HL-60 (cell line): Measurements from ENCODE around the gene PRDM11.

ENCODE experiments used
- DNase-seq, 2 experiments: peaks; one replicate each; pipeline ENCODE4 v3.0.0-alpha.2; 2010 to 2020; ENCODE audit warnings: low read depth in 1 of 2, low spot score in 1 of 2
- H3K27ac ChIP-seq: fragments of 250-450 bp; sonication (Bioruptor Pico); replicated peaks from 2 replicates; pipeline ENCODE4 v1.5.1; 2020; ENCODE audit warnings: mild to moderate bottlenecking, moderate library complexity
- H3K27me3 ChIP-seq: fragments of 250-450 bp; sonication (Bioruptor Pico); 2 replicates; pipeline ENCODE4 v1.5.1; 2021; ENCODE audit warnings: mild to moderate bottlenecking, moderate library complexity; ENCODE audit not compliant: insufficient read depth, poor library complexity, severe bottlenecking
- H3K4me3 ChIP-seq: replicated peaks from 2 replicates; pipeline ENCODE4 v1.5.1; 2011; ENCODE audit warnings: mild to moderate bottlenecking, control low read depth, low read length; ENCODE audit not compliant: insufficient read depth
- GABPA ChIP-seq: IDR thresholded peaks from 2 replicates; pipeline ENCODE4 v1.6.1; 2012; ENCODE audit warnings: low read depth
- POLR2AphosphoS5 ChIP-seq: IDR thresholded peaks from 2 replicates; pipeline ENCODE4 v1.6.1; 2012; ENCODE audit warnings: low read depth
- SPI1 ChIP-seq: IDR thresholded peaks from 2 replicates; pipeline ENCODE4 v1.6.1; 2012; ENCODE audit warnings: low read depth, mild to moderate bottlenecking, borderline replicate concordance
- long read RNA-seq: library from polyadenylated mRNA; unstranded; transcript quantifications from one replicate; pipeline ENCODE4 v2.0.0, GENCODE V29; 2020
- TF ChIP-seq, protein P1 (sequence below): IDR thresholded peaks from 2 replicates; pipeline ENCODE4 v1.6.1; 2012; ENCODE audit warnings: low read depth; ENCODE audit not compliant: insufficient replicate concordance
- TF ChIP-seq, protein P2 (sequence below): IDR thresholded peaks from one replicate; pipeline ENCODE4 v1.5.1; 2011; ENCODE audit warnings: low read length, control low read depth, inconsistent platforms; ENCODE audit not compliant: insufficient read depth

Gene PRDM11
- long read RNA-seq, partial matches to known transcripts = 0 of 2 reads
- long read RNA-seq, other reads (novel, unspliced or antisense) = 2 of 2 reads

DNA sequence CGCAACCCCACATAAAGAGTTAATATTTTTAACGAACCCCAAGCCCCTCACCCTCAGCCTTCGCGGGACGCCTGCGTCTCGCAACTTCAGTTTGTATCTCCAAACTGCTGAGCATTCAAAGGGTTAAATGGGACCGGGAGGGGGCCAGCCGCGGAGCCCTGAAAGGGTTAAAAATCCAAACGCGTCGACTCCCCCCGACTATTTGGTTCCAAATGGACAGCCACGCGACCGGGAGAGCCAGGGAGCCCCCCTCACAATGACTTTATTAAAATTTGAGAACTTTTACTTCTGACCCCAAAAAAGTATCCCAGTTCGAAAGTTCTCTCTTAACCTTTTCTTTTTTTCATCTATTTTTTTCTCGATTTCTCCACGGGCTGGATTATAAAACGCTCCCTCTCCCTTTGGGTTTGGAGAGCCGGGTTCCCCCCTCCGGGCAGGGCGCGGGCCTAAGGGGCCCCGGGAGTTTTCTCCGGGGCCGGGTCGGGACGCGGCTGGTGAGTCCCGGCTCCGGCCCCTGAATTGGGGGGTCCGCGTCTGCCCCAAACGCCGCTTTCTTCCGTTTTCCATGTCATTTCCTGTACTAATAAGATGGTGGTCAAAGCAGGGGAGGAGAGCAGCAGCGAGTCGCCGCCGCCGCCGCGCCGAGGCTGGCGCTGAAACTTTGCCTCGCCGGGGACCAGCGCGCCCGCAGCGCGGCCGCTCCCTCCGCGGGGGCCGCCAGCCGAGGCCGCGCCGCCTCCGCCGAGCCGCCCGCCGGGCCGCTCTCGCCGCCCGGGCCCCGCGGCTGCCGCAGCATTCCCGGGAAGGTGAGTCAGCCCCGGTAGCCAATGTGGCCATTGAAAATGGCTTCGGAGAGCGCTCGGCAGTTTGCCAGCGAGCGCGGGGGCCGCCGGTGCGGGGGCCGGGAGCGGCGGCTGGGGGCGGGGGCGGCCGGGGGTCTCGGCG lies at the start of gene PRDM11:
Gene PRDM11, plus strand, starts transcription at position 568 of the 945 bp plus-strand sequence. CDS start 35,128 bp downstream, outside the sequence.
- Histone ChIP-seq H3K27me3 (no peaks in the 10 kb centered on the region), H3K4me3 (peak within 1 kb of the TSS; percentile 57), H3K27ac (peak within 1 kb of the TSS; percentile 82)
- TF ChIP-seq GABPA = no peak
- TF ChIP-seq, protein P1, sequence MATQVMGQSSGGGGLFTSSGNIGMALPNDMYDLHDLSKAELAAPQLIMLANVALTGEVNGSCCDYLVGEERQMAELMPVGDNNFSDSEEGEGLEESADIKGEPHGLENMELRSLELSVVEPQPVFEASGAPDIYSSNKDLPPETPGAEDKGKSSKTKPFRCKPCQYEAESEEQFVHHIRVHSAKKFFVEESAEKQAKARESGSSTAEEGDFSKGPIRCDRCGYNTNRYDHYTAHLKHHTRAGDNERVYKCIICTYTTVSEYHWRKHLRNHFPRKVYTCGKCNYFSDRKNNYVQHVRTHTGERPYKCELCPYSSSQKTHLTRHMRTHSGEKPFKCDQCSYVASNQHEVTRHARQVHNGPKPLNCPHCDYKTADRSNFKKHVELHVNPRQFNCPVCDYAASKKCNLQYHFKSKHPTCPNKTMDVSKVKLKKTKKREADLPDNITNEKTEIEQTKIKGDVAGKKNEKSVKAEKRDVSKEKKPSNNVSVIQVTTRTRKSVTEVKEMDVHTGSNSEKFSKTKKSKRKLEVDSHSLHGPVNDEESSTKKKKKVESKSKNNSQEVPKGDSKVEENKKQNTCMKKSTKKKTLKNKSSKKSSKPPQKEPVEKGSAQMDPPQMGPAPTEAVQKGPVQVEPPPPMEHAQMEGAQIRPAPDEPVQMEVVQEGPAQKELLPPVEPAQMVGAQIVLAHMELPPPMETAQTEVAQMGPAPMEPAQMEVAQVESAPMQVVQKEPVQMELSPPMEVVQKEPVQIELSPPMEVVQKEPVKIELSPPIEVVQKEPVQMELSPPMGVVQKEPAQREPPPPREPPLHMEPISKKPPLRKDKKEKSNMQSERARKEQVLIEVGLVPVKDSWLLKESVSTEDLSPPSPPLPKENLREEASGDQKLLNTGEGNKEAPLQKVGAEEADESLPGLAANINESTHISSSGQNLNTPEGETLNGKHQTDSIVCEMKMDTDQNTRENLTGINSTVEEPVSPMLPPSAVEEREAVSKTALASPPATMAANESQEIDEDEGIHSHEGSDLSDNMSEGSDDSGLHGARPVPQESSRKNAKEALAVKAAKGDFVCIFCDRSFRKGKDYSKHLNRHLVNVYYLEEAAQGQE = peak; percentile 20
- peak in 1 of 2 experiments; percentile 41 for DNase-seq

DNA sequence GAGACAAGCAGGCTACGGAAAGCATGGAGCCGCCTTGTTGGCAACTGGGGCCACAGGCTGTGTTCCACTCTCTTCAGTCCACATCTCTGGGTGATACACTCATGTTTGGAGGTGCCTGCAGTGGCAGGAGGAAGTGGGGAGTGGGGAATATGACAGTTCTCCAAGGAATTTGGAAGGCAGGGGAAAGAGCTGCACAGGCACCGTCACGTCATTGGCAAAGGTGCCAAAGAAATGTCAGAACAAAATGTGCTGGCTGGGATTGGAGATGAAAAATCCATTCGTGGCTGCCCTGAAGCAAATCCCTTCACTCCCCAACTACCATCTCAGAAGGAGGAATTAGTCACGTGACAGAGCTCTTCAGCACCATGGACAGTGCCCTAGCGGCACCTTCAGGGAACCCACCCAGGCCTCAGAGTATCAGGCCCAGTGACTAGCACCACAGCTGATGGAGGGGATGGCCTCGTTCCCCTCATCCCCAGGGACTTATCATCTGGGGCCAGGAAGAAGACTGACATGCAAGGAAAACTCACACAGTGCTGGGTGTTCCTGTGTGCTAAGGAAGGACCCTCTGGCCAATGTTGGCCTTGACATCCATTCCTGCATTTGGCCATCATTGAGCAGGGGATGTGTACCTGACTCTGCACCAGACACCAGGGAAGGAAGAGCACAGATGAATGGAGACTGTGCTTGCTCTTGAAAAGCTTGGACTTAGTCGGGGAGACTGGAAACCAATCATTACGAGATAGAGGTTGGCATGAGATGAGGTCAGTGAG lies 48.5 kb upstream of the PRDM11 start:
- DNase-seq = peak; percentile 24 to 43
- TF ChIP-seq, protein P1 = peak; percentile 100
- TF ChIP-seq, protein P2, sequence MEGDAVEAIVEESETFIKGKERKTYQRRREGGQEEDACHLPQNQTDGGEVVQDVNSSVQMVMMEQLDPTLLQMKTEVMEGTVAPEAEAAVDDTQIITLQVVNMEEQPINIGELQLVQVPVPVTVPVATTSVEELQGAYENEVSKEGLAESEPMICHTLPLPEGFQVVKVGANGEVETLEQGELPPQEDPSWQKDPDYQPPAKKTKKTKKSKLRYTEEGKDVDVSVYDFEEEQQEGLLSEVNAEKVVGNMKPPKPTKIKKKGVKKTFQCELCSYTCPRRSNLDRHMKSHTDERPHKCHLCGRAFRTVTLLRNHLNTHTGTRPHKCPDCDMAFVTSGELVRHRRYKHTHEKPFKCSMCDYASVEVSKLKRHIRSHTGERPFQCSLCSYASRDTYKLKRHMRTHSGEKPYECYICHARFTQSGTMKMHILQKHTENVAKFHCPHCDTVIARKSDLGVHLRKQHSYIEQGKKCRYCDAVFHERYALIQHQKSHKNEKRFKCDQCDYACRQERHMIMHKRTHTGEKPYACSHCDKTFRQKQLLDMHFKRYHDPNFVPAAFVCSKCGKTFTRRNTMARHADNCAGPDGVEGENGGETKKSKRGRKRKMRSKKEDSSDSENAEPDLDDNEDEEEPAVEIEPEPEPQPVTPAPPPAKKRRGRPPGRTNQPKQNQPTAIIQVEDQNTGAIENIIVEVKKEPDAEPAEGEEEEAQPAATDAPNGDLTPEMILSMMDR = no peak
- Histone ChIP-seq H3K27me3 (peaks cover 3% of the 10 kb centered on the region), H3K27ac (no peak overlapping the region), H3K4me3 (no peak overlapping the region)

DNA sequence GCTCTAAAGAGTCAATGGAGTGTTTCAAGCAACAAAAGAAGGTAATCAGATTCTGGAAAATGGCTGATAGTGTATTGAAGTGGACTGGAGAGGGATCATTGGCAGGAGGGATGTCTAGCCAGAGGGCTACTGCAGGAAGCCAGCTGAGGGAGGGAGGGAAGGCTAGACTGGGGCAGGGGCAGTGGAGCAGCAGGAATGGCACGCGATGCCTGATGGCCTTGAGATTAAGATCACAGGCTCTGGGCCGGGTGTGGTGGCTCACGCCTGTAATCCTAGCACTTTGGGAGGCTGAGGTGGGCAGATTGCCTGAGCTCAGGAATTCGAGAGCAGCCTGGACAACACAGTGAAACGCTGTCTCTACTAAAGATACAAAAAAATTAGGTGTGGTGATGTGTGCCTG lies 47.5 kb upstream of the PRDM11 start:
- no peak for DNase-seq
- no peak overlapping the region for H3K4me3 ChIP-seq
- peaks cover 3% of the 10 kb centered on the region for H3K27me3 ChIP-seq
- no peak overlapping the region for H3K27ac ChIP-seq
- no peak for TF ChIP-seq GABPA
- no peak for TF ChIP-seq POLR2AphosphoS5
- TF ChIP-seq SPI1 = no peak
- TF ChIP-seq, protein P1 = no peak
